ENCODE results near the gene MAP2K5. TPM values are rescaled to one million over a fixed set of nuclear protein-coding genes. Genes with fewer than 3 reads are reported as not detected.

MAP2K5 gene
- total and polyA plus RNA-seq, 9 of the 15 experiments (the other 6 are each of a cell fraction or from before 2014, with no cell fraction given): 0.41 to 16.5 (median 7.5) TPM

DNA sequence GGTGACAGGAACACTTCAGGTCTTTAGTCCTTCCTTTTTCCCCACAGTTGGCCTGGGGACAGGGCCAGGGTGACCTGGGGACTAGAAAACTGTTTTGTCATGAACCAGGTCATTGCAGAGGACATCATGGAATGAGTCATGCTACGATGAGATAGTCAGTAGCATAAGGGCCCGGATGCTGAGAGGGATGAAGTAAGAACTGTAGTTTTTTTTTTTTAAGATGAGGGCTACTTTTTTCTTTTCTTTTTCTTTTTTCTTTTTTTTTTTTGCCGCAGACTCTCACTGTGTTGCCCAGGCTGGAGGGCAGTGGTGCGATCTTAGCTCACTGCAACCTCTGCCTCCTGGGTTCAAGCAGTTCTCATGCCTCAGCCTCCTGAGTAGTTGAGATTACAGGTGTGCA, 8.0 kb downstream of the MAP2K5 start (continued):
- TF ChIP-seq, protein P1, sequence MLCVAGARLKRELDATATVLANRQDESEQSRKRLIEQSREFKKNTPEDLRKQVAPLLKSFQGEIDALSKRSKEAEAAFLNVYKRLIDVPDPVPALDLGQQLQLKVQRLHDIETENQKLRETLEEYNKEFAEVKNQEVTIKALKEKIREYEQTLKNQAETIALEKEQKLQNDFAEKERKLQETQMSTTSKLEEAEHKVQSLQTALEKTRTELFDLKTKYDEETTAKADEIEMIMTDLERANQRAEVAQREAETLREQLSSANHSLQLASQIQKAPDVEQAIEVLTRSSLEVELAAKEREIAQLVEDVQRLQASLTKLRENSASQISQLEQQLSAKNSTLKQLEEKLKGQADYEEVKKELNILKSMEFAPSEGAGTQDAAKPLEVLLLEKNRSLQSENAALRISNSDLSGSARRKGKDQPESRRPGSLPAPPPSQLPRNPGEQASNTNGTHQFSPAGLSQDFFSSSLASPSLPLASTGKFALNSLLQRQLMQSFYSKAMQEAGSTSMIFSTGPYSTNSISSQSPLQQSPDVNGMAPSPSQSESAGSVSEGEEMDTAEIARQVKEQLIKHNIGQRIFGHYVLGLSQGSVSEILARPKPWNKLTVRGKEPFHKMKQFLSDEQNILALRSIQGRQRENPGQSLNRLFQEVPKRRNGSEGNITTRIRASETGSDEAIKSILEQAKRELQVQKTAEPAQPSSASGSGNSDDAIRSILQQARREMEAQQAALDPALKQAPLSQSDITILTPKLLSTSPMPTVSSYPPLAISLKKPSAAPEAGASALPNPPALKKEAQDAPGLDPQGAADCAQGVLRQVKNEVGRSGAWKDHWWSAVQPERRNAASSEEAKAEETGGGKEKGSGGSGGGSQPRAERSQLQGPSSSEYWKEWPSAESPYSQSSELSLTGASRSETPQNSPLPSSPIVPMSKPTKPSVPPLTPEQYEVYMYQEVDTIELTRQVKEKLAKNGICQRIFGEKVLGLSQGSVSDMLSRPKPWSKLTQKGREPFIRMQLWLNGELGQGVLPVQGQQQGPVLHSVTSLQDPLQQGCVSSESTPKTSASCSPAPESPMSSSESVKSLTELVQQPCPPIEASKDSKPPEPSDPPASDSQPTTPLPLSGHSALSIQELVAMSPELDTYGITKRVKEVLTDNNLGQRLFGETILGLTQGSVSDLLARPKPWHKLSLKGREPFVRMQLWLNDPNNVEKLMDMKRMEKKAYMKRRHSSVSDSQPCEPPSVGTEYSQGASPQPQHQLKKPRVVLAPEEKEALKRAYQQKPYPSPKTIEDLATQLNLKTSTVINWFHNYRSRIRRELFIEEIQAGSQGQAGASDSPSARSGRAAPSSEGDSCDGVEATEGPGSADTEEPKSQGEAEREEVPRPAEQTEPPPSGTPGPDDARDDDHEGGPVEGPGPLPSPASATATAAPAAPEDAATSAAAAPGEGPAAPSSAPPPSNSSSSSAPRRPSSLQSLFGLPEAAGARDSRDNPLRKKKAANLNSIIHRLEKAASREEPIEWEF (CRISPR knock-in tag; IDR thresholded peaks at IDR 0.05): peak; percentile 38; the same call in 1 of the 2 replicates
- TF ChIP-seq RCOR1 (IDR thresholded peaks at IDR 0.05; ENCODE audit: borderline replicate concordance in 1 of 2, low read depth in 2 of 2, low read length in 2 of 2): peak in 1 of 2 experiments; percentile 73; a peak in 1 of 4 replicates
- peak; percentile 22; the same call in 1 of the 2 replicates for TF ChIP-seq NCOR1 (IDR thresholded peaks at IDR 0.05)
- 0 out of 2 replicates have a peak, but pooled peaks have one; percentile 57 for TF ChIP-seq ZNF766 (CRISPR knock-in tag; conservative IDR thresholded peaks at IDR 0.05)
- no peak for TF ChIP-seq CBX8 (IDR thresholded peaks at IDR 0.05; ENCODE audit: borderline replicate concordance, extremely low read depth, low read depth, low read length, poor library complexity, severe bottlenecking)
- peak; percentile 76; the same call in 1 of the 2 replicates for TF ChIP-seq ZNF197 (CRISPR knock-in tag; IDR thresholded peaks at IDR 0.05; ENCODE audit: low read depth)
- TF ChIP-seq, protein P2, sequence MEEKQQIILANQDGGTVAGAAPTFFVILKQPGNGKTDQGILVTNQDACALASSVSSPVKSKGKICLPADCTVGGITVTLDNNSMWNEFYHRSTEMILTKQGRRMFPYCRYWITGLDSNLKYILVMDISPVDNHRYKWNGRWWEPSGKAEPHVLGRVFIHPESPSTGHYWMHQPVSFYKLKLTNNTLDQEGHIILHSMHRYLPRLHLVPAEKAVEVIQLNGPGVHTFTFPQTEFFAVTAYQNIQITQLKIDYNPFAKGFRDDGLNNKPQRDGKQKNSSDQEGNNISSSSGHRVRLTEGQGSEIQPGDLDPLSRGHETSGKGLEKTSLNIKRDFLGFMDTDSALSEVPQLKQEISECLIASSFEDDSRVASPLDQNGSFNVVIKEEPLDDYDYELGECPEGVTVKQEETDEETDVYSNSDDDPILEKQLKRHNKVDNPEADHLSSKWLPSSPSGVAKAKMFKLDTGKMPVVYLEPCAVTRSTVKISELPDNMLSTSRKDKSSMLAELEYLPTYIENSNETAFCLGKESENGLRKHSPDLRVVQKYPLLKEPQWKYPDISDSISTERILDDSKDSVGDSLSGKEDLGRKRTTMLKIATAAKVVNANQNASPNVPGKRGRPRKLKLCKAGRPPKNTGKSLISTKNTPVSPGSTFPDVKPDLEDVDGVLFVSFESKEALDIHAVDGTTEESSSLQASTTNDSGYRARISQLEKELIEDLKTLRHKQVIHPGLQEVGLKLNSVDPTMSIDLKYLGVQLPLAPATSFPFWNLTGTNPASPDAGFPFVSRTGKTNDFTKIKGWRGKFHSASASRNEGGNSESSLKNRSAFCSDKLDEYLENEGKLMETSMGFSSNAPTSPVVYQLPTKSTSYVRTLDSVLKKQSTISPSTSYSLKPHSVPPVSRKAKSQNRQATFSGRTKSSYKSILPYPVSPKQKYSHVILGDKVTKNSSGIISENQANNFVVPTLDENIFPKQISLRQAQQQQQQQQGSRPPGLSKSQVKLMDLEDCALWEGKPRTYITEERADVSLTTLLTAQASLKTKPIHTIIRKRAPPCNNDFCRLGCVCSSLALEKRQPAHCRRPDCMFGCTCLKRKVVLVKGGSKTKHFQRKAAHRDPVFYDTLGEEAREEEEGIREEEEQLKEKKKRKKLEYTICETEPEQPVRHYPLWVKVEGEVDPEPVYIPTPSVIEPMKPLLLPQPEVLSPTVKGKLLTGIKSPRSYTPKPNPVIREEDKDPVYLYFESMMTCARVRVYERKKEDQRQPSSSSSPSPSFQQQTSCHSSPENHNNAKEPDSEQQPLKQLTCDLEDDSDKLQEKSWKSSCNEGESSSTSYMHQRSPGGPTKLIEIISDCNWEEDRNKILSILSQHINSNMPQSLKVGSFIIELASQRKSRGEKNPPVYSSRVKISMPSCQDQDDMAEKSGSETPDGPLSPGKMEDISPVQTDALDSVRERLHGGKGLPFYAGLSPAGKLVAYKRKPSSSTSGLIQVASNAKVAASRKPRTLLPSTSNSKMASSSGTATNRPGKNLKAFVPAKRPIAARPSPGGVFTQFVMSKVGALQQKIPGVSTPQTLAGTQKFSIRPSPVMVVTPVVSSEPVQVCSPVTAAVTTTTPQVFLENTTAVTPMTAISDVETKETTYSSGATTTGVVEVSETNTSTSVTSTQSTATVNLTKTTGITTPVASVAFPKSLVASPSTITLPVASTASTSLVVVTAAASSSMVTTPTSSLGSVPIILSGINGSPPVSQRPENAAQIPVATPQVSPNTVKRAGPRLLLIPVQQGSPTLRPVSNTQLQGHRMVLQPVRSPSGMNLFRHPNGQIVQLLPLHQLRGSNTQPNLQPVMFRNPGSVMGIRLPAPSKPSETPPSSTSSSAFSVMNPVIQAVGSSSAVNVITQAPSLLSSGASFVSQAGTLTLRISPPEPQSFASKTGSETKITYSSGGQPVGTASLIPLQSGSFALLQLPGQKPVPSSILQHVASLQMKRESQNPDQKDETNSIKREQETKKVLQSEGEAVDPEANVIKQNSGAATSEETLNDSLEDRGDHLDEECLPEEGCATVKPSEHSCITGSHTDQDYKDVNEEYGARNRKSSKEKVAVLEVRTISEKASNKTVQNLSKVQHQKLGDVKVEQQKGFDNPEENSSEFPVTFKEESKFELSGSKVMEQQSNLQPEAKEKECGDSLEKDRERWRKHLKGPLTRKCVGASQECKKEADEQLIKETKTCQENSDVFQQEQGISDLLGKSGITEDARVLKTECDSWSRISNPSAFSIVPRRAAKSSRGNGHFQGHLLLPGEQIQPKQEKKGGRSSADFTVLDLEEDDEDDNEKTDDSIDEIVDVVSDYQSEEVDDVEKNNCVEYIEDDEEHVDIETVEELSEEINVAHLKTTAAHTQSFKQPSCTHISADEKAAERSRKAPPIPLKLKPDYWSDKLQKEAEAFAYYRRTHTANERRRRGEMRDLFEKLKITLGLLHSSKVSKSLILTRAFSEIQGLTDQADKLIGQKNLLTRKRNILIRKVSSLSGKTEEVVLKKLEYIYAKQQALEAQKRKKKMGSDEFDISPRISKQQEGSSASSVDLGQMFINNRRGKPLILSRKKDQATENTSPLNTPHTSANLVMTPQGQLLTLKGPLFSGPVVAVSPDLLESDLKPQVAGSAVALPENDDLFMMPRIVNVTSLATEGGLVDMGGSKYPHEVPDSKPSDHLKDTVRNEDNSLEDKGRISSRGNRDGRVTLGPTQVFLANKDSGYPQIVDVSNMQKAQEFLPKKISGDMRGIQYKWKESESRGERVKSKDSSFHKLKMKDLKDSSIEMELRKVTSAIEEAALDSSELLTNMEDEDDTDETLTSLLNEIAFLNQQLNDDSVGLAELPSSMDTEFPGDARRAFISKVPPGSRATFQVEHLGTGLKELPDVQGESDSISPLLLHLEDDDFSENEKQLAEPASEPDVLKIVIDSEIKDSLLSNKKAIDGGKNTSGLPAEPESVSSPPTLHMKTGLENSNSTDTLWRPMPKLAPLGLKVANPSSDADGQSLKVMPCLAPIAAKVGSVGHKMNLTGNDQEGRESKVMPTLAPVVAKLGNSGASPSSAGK (IDR thresholded peaks at IDR 0.05): no peak
- TF ChIP-seq, protein P3, sequence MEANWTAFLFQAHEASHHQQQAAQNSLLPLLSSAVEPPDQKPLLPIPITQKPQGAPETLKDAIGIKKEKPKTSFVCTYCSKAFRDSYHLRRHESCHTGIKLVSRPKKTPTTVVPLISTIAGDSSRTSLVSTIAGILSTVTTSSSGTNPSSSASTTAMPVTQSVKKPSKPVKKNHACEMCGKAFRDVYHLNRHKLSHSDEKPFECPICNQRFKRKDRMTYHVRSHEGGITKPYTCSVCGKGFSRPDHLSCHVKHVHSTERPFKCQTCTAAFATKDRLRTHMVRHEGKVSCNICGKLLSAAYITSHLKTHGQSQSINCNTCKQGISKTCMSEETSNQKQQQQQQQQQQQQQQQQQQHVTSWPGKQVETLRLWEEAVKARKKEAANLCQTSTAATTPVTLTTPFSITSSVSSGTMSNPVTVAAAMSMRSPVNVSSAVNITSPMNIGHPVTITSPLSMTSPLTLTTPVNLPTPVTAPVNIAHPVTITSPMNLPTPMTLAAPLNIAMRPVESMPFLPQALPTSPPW (CRISPR knock-in tag; IDR thresholded peaks at IDR 0.05): peak; percentile 18; the same call in 1 of the 2 replicates
